Gastrocnemius medialis (tissue), 4 donors: ENCODE results near the gene IGSF9. TPM values are rescaled to one million over a fixed set of nuclear protein-coding genes. Genes with fewer than 3 reads are reported as not detected.

Experiments
- ATAC-seq, 2 donors: fragments of 150-250 bp; one replicate each; pipeline ENCODE4 v1.9.1; 2016
- DNase-seq, 2 donors: peaks; one replicate each; pipeline ENCODE4 v3.0.0-alpha.2; 2019
- H3K27ac ChIP-seq, 4 donors: fragments of 200-600 bp; sonication (generic); 1 replicate in 1 of 4; 2 replicates in 3 of 4; pipeline ENCODE4 v1.5.1; 2016 to 2018; ENCODE audit warnings: mild to moderate bottlenecking in 2 of 4, moderate library complexity in 1 of 4
- H3K27me3 ChIP-seq, 3 donors: fragments of 200-600 bp; sonication (generic) in 2 of 3; 1 replicate in 1 of 3; 2 replicates in 2 of 3; pipeline versions ENCODE4 v1.5.1 to v1.6.0; 2016 to 2019; ENCODE audit warnings: mild to moderate bottlenecking in 1 of 3, moderate library complexity in 1 of 3
- H3K36me3 ChIP-seq, 2 donors: fragments of 200-600 bp; sonication (generic) in 1 of 2; one replicate each; pipeline ENCODE4 v1.5.1; 2017 to 2018
- H3K4me1 ChIP-seq, 2 donors: fragments of 200-600 bp; sonication (generic) in 1 of 2; one replicate each; pipeline ENCODE4 v1.5.1; 2016 to 2017; ENCODE audit warnings: mild to moderate bottlenecking in 2 of 2
- H3K4me3 ChIP-seq, 4 donors: fragments of 200-600 bp; sonication (generic) in 3 of 4; 1 replicate in 1 of 4; 2 replicates in 3 of 4; pipeline ENCODE4 v1.5.1; 2016 to 2019; ENCODE audit warnings: mild to moderate bottlenecking in 2 of 4
- H3K9me3 ChIP-seq, 3 donors: fragments of 200-600 bp; sonication (generic) in 2 of 3; 1 replicate in 1 of 3; 2 replicates in 2 of 3; pipeline ENCODE4 v1.5.1; 2016 to 2019
- POLR2A ChIP-seq, 2 donors: fragments of 450-650 bp; IDR thresholded peaks; one replicate each; pipeline ENCODE4 v1.6.1; 2017; ENCODE audit warnings: antibody characterized with exemption in 2 of 2, mild to moderate bottlenecking in 2 of 2, moderate library complexity in 2 of 2
- in situ Hi-C, 4 donors: fragments of 200-750 bp; cut with MboI; loops; one replicate each; pipeline versions ENCODE4 v1.15.0 to v1.8.0; 2017; ENCODE audit warnings: low sequenced_read_pairs in 4 of 4
- intact Hi-C: fragments of 100-400 bp; cut with DNase I; formaldehyde crosslinking; loops from one replicate; pipeline ENCODE4 v1.15.1; 2023; ENCODE audit warnings: low total_unique reads
- total RNA-seq, 4 donors: library from RNA; depleted of rRNA; stranded (reverse); fragments of >200 nt; gene quantifications; one replicate each; pipeline versions ENCODE4 v1.1.0 to v1.2.3, GENCODE V29; 2016
- TF ChIP-seq, protein P1 (sequence below), 5 experiments: fragments of 450-650 bp in 3 of 5; fragments of 200-600 bp in 2 of 5; sonication (generic) in 2 of 5; IDR thresholded peaks in 4 of 5; conservative IDR thresholded peaks in 1 of 5; 1 replicate in 4 of 5; 2 replicates in 1 of 5; pipeline ENCODE4 v1.5.1; 2016 to 2019; ENCODE audit warnings: antibody characterized with exemption in 5 of 5, mild to moderate bottlenecking in 3 of 5, moderate library complexity in 3 of 5

The IGSF9 gene
- total RNA-seq, 4 donors from 2014 or later, result 0.10 to 0.11 TPM; not detected in 2

DNA sequence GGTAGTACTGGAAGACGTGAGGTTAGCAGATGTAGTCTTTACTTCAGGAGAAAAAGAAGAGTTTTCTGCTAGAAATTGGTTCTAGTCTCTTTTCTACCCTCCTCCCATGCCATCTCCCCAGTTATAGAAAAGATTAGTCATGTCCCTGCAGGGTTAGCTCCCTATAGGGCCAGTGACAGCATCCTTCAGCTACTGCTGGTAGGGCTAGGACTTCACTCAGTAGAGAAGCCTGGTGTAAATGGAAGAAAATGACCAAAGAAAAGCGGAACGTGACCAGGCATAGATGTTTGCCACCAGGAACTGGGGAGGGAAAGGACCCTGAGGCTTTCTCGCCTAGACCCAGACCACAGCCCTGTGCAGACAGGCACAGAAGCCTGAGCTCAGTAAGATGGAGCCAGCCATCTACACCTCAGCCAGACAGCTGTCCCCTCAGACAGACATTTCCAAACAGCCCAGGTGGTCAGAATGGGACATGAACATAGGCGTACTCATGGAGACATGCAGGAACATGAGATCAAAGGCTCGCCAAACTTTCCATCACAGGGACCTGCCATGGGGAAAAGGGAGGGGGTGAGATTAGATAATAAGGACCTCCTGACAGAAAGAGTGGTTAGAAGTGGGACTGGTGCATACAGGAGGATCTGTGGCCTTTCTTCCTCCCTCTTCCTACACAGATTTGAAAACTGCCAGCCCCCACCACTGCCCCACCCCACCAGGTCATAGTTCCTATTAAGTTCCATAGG lies 32.1 kb upstream of the IGSF9 start:
- TF ChIP-seq POLR2A (IDR thresholded peaks at IDR 0.05), result no peak
- TF ChIP-seq, protein P1, sequence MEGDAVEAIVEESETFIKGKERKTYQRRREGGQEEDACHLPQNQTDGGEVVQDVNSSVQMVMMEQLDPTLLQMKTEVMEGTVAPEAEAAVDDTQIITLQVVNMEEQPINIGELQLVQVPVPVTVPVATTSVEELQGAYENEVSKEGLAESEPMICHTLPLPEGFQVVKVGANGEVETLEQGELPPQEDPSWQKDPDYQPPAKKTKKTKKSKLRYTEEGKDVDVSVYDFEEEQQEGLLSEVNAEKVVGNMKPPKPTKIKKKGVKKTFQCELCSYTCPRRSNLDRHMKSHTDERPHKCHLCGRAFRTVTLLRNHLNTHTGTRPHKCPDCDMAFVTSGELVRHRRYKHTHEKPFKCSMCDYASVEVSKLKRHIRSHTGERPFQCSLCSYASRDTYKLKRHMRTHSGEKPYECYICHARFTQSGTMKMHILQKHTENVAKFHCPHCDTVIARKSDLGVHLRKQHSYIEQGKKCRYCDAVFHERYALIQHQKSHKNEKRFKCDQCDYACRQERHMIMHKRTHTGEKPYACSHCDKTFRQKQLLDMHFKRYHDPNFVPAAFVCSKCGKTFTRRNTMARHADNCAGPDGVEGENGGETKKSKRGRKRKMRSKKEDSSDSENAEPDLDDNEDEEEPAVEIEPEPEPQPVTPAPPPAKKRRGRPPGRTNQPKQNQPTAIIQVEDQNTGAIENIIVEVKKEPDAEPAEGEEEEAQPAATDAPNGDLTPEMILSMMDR (IDR thresholded peaks at IDR 0.05 in 4 of 5, conservative IDR thresholded peaks at IDR 0.05 in 1 of 5), result no peak
- intact Hi-C loops, result no loop called here
- H3K4me1 ChIP-seq, result no peaks in the 10 kb centered on the region
- H3K9me3 ChIP-seq, result no peaks in the 10 kb centered on the region
- DNase-seq (no peak), ATAC-seq (no peak)
- no peaks in the 10 kb centered on the region for H3K36me3 ChIP-seq
- in situ Hi-C loops, result no loop called here
- peaks cover 0 to 8% (median 3%) of the 10 kb centered on the region in 3 donors for H3K27me3 ChIP-seq
- H3K27ac ChIP-seq, result no peak overlapping the region
- H3K4me3 ChIP-seq, result no peak overlapping the region

DNA sequence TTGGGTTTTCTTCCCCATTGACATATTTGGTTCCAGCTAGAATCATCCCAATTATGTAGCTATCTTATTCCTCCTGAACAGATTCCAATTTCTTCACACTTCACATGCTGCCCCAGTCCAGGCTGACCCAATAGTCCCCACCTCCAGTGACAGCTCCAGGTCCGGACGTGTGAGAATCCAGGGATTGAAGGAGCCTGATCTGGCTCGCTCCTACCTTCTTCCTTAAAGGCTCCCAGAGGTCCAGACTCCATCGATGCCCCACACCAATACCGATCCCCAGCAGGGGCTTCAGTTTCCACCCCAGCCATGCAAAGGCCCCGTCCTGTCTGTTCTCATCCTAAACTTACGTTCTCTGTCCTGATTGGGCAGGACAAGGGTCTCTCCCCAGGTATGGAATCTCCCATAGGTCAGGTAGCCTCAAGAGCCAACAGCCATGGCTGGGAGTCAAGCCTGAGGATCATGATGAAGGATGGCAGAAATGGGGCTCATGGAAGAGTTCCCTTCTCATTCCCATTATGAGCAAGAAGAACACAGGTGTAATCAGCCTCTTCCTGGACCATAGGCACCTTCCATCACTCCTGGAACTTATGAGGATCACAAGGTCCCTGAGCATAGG lies 29.0 kb upstream of the IGSF9 start:
- intact Hi-C loops, result no loop called here

DNA sequence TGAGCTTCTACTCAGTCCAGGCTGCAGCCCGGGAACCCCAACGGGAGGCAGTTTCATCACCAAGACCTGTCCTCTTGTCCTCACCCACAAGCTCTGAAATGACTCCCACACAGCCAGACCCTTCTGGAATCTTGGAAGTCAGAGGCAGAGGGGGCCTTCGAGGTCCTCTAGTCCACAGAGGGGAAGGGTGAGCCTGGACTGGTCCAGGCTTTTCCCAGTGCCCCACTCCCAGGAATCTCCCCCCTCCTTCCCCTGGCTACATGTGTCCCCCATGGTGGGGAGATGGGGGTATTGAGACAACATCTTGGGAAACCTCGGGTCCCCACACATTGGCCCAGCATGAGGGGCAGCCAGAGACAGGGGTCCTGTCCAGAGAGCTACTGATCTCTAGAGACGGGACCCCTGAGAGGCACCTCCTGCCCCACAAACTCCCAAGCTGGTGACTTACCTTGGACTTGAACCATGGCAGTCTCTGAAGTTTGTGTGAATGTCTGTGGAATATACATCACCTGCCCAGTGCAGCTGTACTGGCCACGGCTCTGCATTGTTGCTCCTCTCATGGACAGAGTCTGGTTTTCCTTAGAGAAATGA lies 28.0 kb upstream of the IGSF9 start:
- H3K4me3 ChIP-seq, result no peak overlapping the region
- peaks cover 0 to 3% (median 0%) of the 10 kb centered on the region in 3 donors for H3K27me3 ChIP-seq
- in situ Hi-C loops (no loop called here), intact Hi-C loops (no loop called here)
- TF ChIP-seq POLR2A (IDR thresholded peaks at IDR 0.05), result no peak
- TF ChIP-seq, protein P1 (IDR thresholded peaks at IDR 0.05 in 4 of 5, conservative IDR thresholded peaks at IDR 0.05 in 1 of 5), result no peak
- no peaks in the 10 kb centered on the region for H3K9me3 ChIP-seq
- DNase-seq (no peak), ATAC-seq (no peak)
- no peaks in the 10 kb centered on the region for H3K4me1 ChIP-seq
- H3K36me3 ChIP-seq, result no peaks in the 10 kb centered on the region
- H3K27ac ChIP-seq, result no peak overlapping the region

More for the DNA sequence above, 29.0 kb upstream of the IGSF9 start:
- H3K4me3 ChIP-seq, result no peak overlapping the region
- DNase-seq, result no peak
- no peak for ATAC-seq
- H3K9me3 ChIP-seq, result no peaks in the 10 kb centered on the region
- H3K27me3 ChIP-seq, result peaks cover 0 to 3% (median 0%) of the 10 kb centered on the region in 3 donors
- H3K36me3 ChIP-seq, result no peaks in the 10 kb centered on the region
- H3K4me1 ChIP-seq, result no peaks in the 10 kb centered on the region
- TF ChIP-seq, protein P1 (IDR thresholded peaks at IDR 0.05 in 4 of 5, conservative IDR thresholded peaks at IDR 0.05 in 1 of 5), result no peak
- TF ChIP-seq POLR2A (IDR thresholded peaks at IDR 0.05), result no peak
- H3K27ac ChIP-seq, result no peak overlapping the region
- in situ Hi-C loops, result no loop called here

DNA sequence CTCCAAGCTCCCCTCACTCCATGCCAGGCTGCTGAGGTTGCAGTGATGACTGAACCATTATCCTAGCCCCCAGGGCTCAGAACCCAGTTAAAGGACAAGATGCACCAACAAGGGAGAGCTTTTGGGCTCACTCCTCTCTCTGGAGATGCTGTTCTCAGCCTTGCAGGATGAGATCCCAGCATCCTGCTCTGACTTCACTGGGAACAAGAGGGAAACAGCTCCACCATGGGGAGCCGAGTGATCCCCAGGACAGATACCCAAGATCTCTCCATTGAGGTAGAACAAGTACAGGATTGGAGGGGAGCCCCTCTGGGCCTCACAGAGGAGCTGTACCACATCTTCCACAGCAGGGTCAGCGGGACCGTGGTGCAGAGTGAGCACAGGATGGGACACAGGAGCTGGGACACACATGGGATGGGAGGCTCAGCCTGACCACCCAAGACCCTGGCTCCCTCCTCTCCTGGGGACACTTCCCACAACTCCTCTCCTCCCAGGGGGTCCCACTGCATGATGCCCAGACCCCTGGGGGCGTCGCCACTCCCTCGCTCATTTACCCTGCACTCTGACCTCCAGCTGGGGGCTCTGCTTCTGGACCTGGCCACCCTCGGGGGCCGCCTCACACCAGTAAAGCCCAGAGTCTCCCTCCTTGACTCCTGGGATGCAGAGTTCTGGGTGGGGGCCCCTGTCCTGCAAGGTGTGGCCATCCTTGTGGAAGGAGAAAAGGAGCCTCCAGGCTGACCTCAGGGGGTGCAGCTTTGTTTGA lies 27.2 kb upstream of the IGSF9 start:
- no peaks in the 10 kb centered on the region for H3K9me3 ChIP-seq
- ATAC-seq (no peak), DNase-seq (no peak)
- intact Hi-C loops (no loop called here), in situ Hi-C loops (no loop called here)
- H3K27ac ChIP-seq, result no peak overlapping the region
- no peak for TF ChIP-seq POLR2A (IDR thresholded peaks at IDR 0.05)
- TF ChIP-seq, protein P1 (IDR thresholded peaks at IDR 0.05 in 4 of 5, conservative IDR thresholded peaks at IDR 0.05 in 1 of 5), result no peak
- H3K36me3 ChIP-seq, result no peaks in the 10 kb centered on the region
- no peaks in the 10 kb centered on the region for H3K4me1 ChIP-seq
- no peak overlapping the region for H3K4me3 ChIP-seq
- H3K27me3 ChIP-seq, result peaks cover 0 to 3% (median 0%) of the 10 kb centered on the region in 3 donors
